SK-N-SH (cell line): ENCODE results near the gene LRRIQ1. TPM values are rescaled to one million over a fixed set of nuclear protein-coding genes. Genes with fewer than 3 reads are reported as not detected.

Experiments used
- CTCF ChIA-PET: fragments of 300-600, 350-600 bp; formaldehyde crosslinking; extraction: SDS; loops from one replicate; lab custom pipeline; 2021; lab: Yijun Ruan, JAX
- POLR2A ChIA-PET: fragments of 350-600 bp; sonication (Branson Sonifier 250); formaldehyde crosslinking; extraction: SDS; loops from one replicate; lab custom pipeline; 2020; ENCODE audit warnings: antibody characterized with exemption, inconsistent platforms; lab: Yijun Ruan, JAX
- DNase-seq: peaks from one replicate; pipeline ENCODE4 v3.0.0; 2012
- H2AFZ ChIP-seq: fragments of 200-600 bp; sonication (generic); 2 replicates; pipeline ENCODE4 v1.8.1; 2016; ENCODE audit warnings: antibody characterized with exemption, mild to moderate bottlenecking, low read depth
- H3F3A ChIP-seq: fragments of 200-600 bp; sonication (generic); replicated peaks from 2 replicates; pipeline ENCODE3; 2016; ENCODE audit warnings: antibody characterized with exemption, mild to moderate bottlenecking; ENCODE audit not compliant: insufficient read depth
- H3K27ac ChIP-seq, 2 experiments: fragments of 200-500 bp in 1 of 2; fragments of 200-600 bp in 1 of 2; sonication (Bioruptor generic) in 1 of 2; sonication (generic), shearing (Covaris generic) in 1 of 2; 2 replicates each; pipeline versions ENCODE4 v1.5.1 to v1.6.1; 2014 to 2016; ENCODE audit warnings: low read depth in 2 of 2, inconsistent platforms in 1 of 2, low read length in 1 of 2, mild to moderate bottlenecking in 1 of 2, mixed read lengths in 1 of 2
- H3K27me3 ChIP-seq: fragments of 200-600 bp; sonication (generic), shearing (Covaris generic); 2 replicates; pipeline ENCODE4 v1.6.1; 2016; ENCODE audit warnings: mixed run types; ENCODE audit not compliant: insufficient read depth
- H3K36me3 ChIP-seq, 2 experiments: fragments of 200-500 bp in 1 of 2; fragments of 200-600 bp in 1 of 2; sonication (Bioruptor generic) in 1 of 2; sonication (generic) in 1 of 2; replicated peaks in 1 of 2; 2 replicates each; pipeline versions ENCODE3 to v1.5.1; 2014 to 2016; ENCODE audit warnings: low read length in 1 of 2, mild to moderate bottlenecking in 1 of 2; ENCODE audit not compliant: insufficient read depth in 2 of 2, control insufficient read depth in 1 of 2
- H3K4me1 ChIP-seq, 2 experiments: fragments of 200-500 bp in 1 of 2; fragments of 200-600 bp in 1 of 2; sonication (Bioruptor generic) in 1 of 2; sonication (generic), shearing (Covaris generic) in 1 of 2; 2 replicates each; pipeline versions ENCODE4 v1.5.1 to v1.6.1; 2014 to 2016; ENCODE audit warnings: low read depth in 1 of 2, low read length in 1 of 2, mixed run types in 1 of 2; ENCODE audit not compliant: insufficient read depth in 2 of 2, control insufficient read depth in 1 of 2
- H3K4me2 ChIP-seq: fragments of 200-600 bp; sonication (generic), shearing (Covaris generic); 2 replicates; pipeline ENCODE4 v1.6.1; 2017; ENCODE audit warnings: mixed run types
- H3K4me3 ChIP-seq, 2 experiments: fragments of 200-500 bp in 1 of 2; fragments of 200-600 bp in 1 of 2; sonication (Bioruptor generic) in 1 of 2; sonication (generic), shearing (Covaris generic) in 1 of 2; 2 replicates each; pipeline versions ENCODE4 v1.5.1 to v1.8.1; 2014 to 2016; ENCODE audit warnings: low read depth in 2 of 2, inconsistent platforms in 1 of 2, low read length in 1 of 2, mild to moderate bottlenecking in 1 of 2, mixed read lengths in 1 of 2, moderate library complexity in 1 of 2
- H3K79me2 ChIP-seq: fragments of 200-600 bp; sonication (generic); 2 replicates; pipeline ENCODE4 v1.8.1; 2017; ENCODE audit warnings: mild to moderate bottlenecking; ENCODE audit not compliant: insufficient read depth
- H3K9ac ChIP-seq: fragments of 200-600 bp; sonication (generic); 2 replicates; pipeline ENCODE4 v1.6.1; 2017; ENCODE audit warnings: mixed run types
- H3K9me2 ChIP-seq: fragments of 200-600 bp; sonication (generic); 2 replicates; pipeline ENCODE4 v1.6.1; 2017; ENCODE audit warnings: mixed run types
- H3K9me3 ChIP-seq: fragments of 200-600 bp; sonication (generic); 2 replicates; pipeline ENCODE4 v1.6.1; 2017; ENCODE audit warnings: mixed run types, mild to moderate bottlenecking, moderate library complexity
- H4K20me1 ChIP-seq: fragments of 200-600 bp; sonication (generic); 2 replicates; pipeline ENCODE4 v1.6.1; 2017; ENCODE audit warnings: mild to moderate bottlenecking, mixed run types; ENCODE audit not compliant: insufficient read depth
- EZH2phosphoT487 ChIP-seq: fragments of 200-600 bp; sonication (generic); IDR thresholded peaks from 2 replicates; pipeline ENCODE4 v1.6.1; 2017; ENCODE audit warnings: low read depth, mixed run types, mild to moderate bottlenecking, antibody characterized with exemption, moderate library complexity, borderline replicate concordance
- IRF3 ChIP-seq: fragments of 150-350 bp; IDR thresholded peaks from 2 replicates; pipeline ENCODE4 v1.6.1; 2016; ENCODE audit warnings: mild to moderate bottlenecking, low read depth, low read length
- MEF2A ChIP-seq: IDR thresholded peaks from 2 replicates; pipeline ENCODE4 v1.4.0; 2012; ENCODE audit warnings: low read depth, borderline replicate concordance
- PBX3 ChIP-seq: IDR thresholded peaks from 2 replicates; pipeline ENCODE4; 2012
- REST ChIP-seq: IDR thresholded peaks from 2 replicates; pipeline ENCODE4 v1.6.1; 2012; ENCODE audit warnings: mild to moderate bottlenecking, low read depth, low read length, moderate library complexity
- RFX5 ChIP-seq: IDR thresholded peaks from 2 replicates; pipeline ENCODE4 v1.6.1; 2012; ENCODE audit warnings: mild to moderate bottlenecking, improper control_type of control experiment, low read length
- TAF1 ChIP-seq: IDR thresholded peaks from 2 replicates; pipeline ENCODE4 v1.6.1; 2012; ENCODE audit warnings: low read depth, mild to moderate bottlenecking, low read length, moderate library complexity, borderline replicate concordance
- YY1 ChIP-seq: IDR thresholded peaks from 2 replicates; pipeline ENCODE4 v1.4.0; 2012; ENCODE audit warnings: low read depth, mild to moderate bottlenecking
- ZBTB33 ChIP-seq: IDR thresholded peaks from 2 replicates; pipeline ENCODE4 v1.4.0; 2012; ENCODE audit warnings: low read depth, borderline replicate concordance
- WGBS: methylation state at CpG from one replicate; pipeline ENCODE4 v1.1.6; 2017; ENCODE audit warnings: low lambda C conversion rate; 5-methylcytosine and 5-hydroxymethylcytosine counted together
- polyA plus RNA-seq, 3 experiments: library from polyadenylated mRNA; depleted of rRNA; stranded (reverse); fragments of >200 nt; gene quantifications; 2 replicates each; pipeline ENCODE4 v1.2.3, GENCODE V29; 2012

The LRRIQ1 gene
- polyA plus RNA-seq, 1 of the 3 experiments (the other 2 are of a cell fraction) = 0.39 TPM

GRCh38 chr12:85237327-85237726, 201.2 kb downstream of the LRRIQ1 start:
- H3K9ac ChIP-seq = no peak overlapping the region
- no peak overlapping the region for H2AFZ ChIP-seq
- WGBS = 16% methylated on average over 2 of the region's 2 CpGs
- ChIA-PET CTCF (no interaction called here), POLR2A (no interaction called here)
- H3K9me2 ChIP-seq = no peaks in the 10 kb centered on the region
- H3K27ac ChIP-seq = no peak overlapping the region
- H3F3A ChIP-seq = no peaks in the 10 kb centered on the region
- no peak for TF ChIP-seq IRF3
- TF ChIP-seq EZH2phosphoT487 = no peak
- no peak for TF ChIP-seq TAF1
- no peak for TF ChIP-seq MEF2A
- no peak for TF ChIP-seq PBX3
- no peak for TF ChIP-seq ZBTB33
- no peak for TF ChIP-seq REST
- TF ChIP-seq RFX5 = no peak
- no peak for TF ChIP-seq YY1
- no peak overlapping the region for H3K4me2 ChIP-seq
- H3K9me3 ChIP-seq = no peaks in the 10 kb centered on the region
- no peaks in the 10 kb centered on the region for H3K27me3 ChIP-seq
- no peak overlapping the region for H3K4me3 ChIP-seq
- H3K79me2 ChIP-seq = no peaks in the 10 kb centered on the region
- no peaks in the 10 kb centered on the region for H3K4me1 ChIP-seq
- H4K20me1 ChIP-seq = no peaks in the 10 kb centered on the region
- H3K36me3 ChIP-seq = no peaks in the 10 kb centered on the region
- no peak for DNase-seq
